ENCODE measurements around the gene OPTN.

GRCh38 chr10:13086056-13086455 is 13.9 kb upstream of the OPTN start:
- TF ChIP-seq CTCF (IDR thresholded peaks at IDR 0.05) (no peak), POLR2A (IDR thresholded peaks at IDR 0.05) (no peak)
